Thyroid gland (tissue), 4 donors: ENCODE measurements around the gene FAM13C. TPM values are rescaled to one million over a fixed set of nuclear protein-coding genes. Genes with fewer than 3 reads are reported as not detected.

ENCODE experiments used
- DNase-seq, 2 donors: peaks; one replicate each; pipeline ENCODE4 v3.0.0-alpha.2; 2019
- H3K27ac ChIP-seq, 3 donors: fragments of 200-600 bp; sonication (generic); 1 replicate in 2 of 3; 2 replicates in 1 of 3; pipeline ENCODE4 v1.5.1; 2016 to 2019; ENCODE audit warnings: mild to moderate bottlenecking in 1 of 3, moderate library complexity in 1 of 3
- H3K27me3 ChIP-seq: fragments of 200-600 bp; sonication (generic); one replicate; pipeline ENCODE4 v1.5.1; 2019
- H3K36me3 ChIP-seq, 2 donors: fragments of 200-600 bp; sonication (generic); one replicate each; pipeline ENCODE4 v1.5.1; 2016 to 2019
- H3K4me1 ChIP-seq, 2 donors: fragments of 200-600 bp; sonication (generic); one replicate each; pipeline ENCODE4 v1.5.1; 2017 to 2019
- H3K4me3 ChIP-seq, 3 donors: fragments of 200-600 bp; sonication (generic); replicated peaks in 1 of 3; 1 replicate in 2 of 3; 2 replicates in 1 of 3; pipeline ENCODE4 v1.5.1; 2016; ENCODE audit warnings: mild to moderate bottlenecking in 1 of 3
- H3K9me3 ChIP-seq: fragments of 200-600 bp; sonication (generic); one replicate; pipeline ENCODE4 v1.5.1; 2017
- POLR2A ChIP-seq, 2 donors: fragments of 450-650 bp; IDR thresholded peaks; one replicate each; pipeline ENCODE4 v1.6.1; 2017; ENCODE audit warnings: antibody characterized with exemption in 2 of 2, mild to moderate bottlenecking in 2 of 2, moderate library complexity in 1 of 2
- WGBS, 2 donors: methylation state at CpG; one replicate each; pipeline ENCODE4 v1.1.5; 2017; 5-methylcytosine and 5-hydroxymethylcytosine counted together
- intact Hi-C: fragments of 100-400 bp; cut with DNase I; formaldehyde crosslinking; loops from one replicate; pipeline ENCODE4 v1.15.1; 2023
- total RNA-seq, 4 donors: library from RNA; depleted of rRNA; stranded (reverse); fragments of >200 nt; gene quantifications; one replicate each; pipeline ENCODE4 v1.2.3, GENCODE V29; 2016
- TF ChIP-seq, protein P1 (sequence below), 6 experiments: fragments of 200-600 bp in 3 of 6; fragments of 450-650 bp in 3 of 6; sonication (generic) in 3 of 6; IDR thresholded peaks; one replicate each; pipeline ENCODE4 v1.5.1; 2016 to 2019; ENCODE audit warnings: antibody characterized with exemption in 6 of 6, mild to moderate bottlenecking in 2 of 6, inconsistent platforms in 1 of 6, moderate library complexity in 1 of 6

The FAM13C gene
- total RNA-seq, 4 donors from 2014 or later, result 11.3 to 16.5 (median 14.3) TPM

DNA sequence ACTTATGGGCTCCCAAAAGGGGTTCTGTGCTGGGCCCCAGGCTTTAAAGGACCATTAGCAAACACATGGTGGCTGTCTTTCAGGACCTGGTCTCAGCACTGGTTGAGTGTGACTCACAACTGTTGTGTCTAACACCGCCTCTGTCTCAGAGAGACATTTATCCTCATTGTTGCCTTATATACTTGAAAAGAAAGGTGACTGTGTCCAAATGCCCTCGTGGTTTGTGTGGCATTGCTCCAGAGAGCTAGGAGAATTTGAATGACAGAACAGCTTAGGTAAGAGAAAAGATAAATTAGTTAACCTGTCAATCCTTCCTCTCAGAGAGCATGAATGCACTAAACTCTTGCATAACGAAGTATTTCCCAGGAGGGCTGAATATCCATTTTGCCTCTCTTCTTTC lies 14.5 kb upstream of the FAM13C start:
- Histone ChIP-seq H3K36me3 (no peaks in the 10 kb centered on the region), H3K9me3 (no peaks in the 10 kb centered on the region), H3K4me3 (no peak overlapping the region), H3K27ac (no peak overlapping the region), H3K4me1 (no peaks in the 10 kb centered on the region), H3K27me3 (no peaks in the 10 kb centered on the region)
- TF ChIP-seq, protein P1, sequence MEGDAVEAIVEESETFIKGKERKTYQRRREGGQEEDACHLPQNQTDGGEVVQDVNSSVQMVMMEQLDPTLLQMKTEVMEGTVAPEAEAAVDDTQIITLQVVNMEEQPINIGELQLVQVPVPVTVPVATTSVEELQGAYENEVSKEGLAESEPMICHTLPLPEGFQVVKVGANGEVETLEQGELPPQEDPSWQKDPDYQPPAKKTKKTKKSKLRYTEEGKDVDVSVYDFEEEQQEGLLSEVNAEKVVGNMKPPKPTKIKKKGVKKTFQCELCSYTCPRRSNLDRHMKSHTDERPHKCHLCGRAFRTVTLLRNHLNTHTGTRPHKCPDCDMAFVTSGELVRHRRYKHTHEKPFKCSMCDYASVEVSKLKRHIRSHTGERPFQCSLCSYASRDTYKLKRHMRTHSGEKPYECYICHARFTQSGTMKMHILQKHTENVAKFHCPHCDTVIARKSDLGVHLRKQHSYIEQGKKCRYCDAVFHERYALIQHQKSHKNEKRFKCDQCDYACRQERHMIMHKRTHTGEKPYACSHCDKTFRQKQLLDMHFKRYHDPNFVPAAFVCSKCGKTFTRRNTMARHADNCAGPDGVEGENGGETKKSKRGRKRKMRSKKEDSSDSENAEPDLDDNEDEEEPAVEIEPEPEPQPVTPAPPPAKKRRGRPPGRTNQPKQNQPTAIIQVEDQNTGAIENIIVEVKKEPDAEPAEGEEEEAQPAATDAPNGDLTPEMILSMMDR (IDR thresholded peaks at IDR 0.05), result no peak
- no peak for TF ChIP-seq POLR2A (IDR thresholded peaks at IDR 0.05)
- WGBS, 2 donors, result 77 to 82% methylated on average over 3 of the region's 3 CpGs
- intact Hi-C loops, result no loop called here
- DNase-seq, result no peak

DNA sequence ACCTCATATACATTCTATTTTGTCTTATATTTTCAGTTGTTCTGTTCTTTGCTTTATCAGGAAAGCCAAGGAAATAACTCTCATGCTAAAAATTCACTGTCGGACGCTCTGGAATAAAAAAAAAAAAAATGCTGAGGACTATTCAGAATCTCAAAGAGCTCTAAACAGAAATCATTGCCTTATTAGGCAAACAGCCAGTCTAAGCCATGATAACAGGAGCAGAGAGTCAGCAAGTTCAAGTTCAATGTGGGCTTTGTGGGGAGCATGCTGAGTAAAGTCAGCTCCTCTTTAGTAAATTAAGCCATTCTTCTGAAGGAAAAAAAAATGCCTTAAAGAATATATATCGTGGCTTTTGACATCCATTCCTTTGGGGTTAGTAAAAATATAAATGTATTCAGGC lies 13.6 kb upstream of the FAM13C start:
- WGBS, 2 donors, result 59 to 61% methylated on average over 3 of the region's 3 CpGs
- DNase-seq, result no peak
- intact Hi-C loops, result no loop called here
- no peak for TF ChIP-seq POLR2A (IDR thresholded peaks at IDR 0.05)
- TF ChIP-seq, protein P1 (IDR thresholded peaks at IDR 0.05), result no peak
- Histone ChIP-seq H3K4me3 (no peak overlapping the region), H3K27ac (no peak overlapping the region), H3K9me3 (no peaks in the 10 kb centered on the region), H3K4me1 (no peaks in the 10 kb centered on the region), H3K36me3 (no peaks in the 10 kb centered on the region), H3K27me3 (no peaks in the 10 kb centered on the region)

DNA sequence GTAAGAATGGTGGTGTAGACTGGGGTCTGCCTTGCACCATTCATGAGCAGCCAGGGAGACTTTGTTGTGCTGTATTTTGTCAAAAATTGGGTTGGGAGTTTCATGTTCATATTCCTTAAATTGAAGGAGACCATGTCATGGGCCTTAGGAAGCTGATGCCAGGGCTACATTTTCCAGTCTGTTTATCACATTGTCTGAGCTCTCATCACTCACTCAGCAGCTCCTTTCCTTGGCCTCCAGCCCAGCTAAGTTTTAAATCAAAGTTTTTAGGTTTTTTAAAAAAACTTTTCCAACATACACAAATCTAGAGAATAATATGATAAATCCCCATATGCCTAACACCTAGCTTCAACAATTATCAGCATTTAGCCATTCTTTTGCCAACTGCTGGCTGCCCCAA lies 12.6 kb upstream of the FAM13C start:
- intact Hi-C loops, result no loop called here
- H3K9me3 ChIP-seq, result no peaks in the 10 kb centered on the region
- H3K4me3 ChIP-seq, result no peak overlapping the region
- H3K36me3 ChIP-seq, result no peaks in the 10 kb centered on the region
- no peak overlapping the region for H3K27ac ChIP-seq
- H3K27me3 ChIP-seq, result no peaks in the 10 kb centered on the region
- no peak for DNase-seq
- TF ChIP-seq, protein P1 (IDR thresholded peaks at IDR 0.05), result no peak
- no peak for TF ChIP-seq POLR2A (IDR thresholded peaks at IDR 0.05)
- H3K4me1 ChIP-seq, result no peaks in the 10 kb centered on the region

DNA sequence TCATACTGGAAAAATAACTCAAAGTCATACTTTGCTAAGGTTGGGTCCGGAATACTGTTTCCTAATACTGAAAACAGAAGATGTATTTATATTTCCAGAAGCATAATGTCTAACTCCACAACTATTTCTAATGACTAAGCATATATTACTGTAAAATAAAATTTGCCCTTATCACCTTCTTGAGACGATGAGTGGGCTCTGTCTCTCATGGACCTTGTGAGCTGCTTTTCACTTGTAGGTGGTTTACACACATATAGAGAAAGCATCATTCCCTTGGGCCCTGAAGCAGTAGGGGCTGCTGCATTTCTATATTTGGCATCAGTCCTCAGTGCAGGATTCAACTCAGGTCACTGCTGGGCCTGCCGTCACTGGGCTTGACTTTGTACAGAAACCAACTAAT lies 10.7 kb upstream of the FAM13C start:
- Histone ChIP-seq H3K4me3 (no peak overlapping the region), H3K4me1 (no peaks in the 10 kb centered on the region), H3K9me3 (no peaks in the 10 kb centered on the region), H3K27ac (no peak overlapping the region), H3K27me3 (no peaks in the 10 kb centered on the region), H3K36me3 (no peaks in the 10 kb centered on the region)
- TF ChIP-seq, protein P1 (IDR thresholded peaks at IDR 0.05), result no peak
- 84% methylated on average over 3 of the region's 3 CpGs for WGBS, 2 donors
- DNase-seq, result no peak
- intact Hi-C loops, result no loop called here

DNA sequence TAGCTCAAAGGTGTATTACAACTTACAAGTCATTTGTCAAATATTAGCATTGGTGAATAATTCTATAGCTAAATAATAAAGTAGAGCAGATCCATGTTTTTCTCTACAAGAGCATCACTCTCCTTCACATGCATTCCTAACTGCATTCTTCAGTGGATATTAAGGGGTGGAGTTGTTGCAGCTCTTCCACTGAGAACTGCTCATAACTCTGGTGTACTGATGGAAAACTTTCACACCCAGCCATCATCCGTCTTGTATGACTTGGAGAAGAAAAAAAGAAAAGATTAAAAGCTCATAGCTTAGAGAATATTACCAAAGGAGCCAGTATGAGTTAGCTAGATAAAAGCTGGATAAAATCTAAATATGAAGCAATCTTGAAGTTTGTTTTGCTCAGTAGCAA lies 10.2 kb upstream of the FAM13C start:
- no peaks in the 10 kb centered on the region for H3K27me3 ChIP-seq
- no peaks in the 10 kb centered on the region for H3K36me3 ChIP-seq
- no peak for DNase-seq
- no peak overlapping the region for H3K27ac ChIP-seq
- no peak overlapping the region for H3K4me3 ChIP-seq
- intact Hi-C loops, result no loop called here
- H3K4me1 ChIP-seq, result no peaks in the 10 kb centered on the region
- WGBS, 2 donors, result 65 to 70% methylated on average over 1 of the region's 1 CpG
- TF ChIP-seq POLR2A (IDR thresholded peaks at IDR 0.05), result no peak
- TF ChIP-seq, protein P1 (IDR thresholded peaks at IDR 0.05), result no peak
- no peaks in the 10 kb centered on the region for H3K9me3 ChIP-seq
